Gastroesophageal sphincter (tissue), 4 donors: Measurements from ENCODE around the gene NDUFA7. TPM values are rescaled to one million over a fixed set of nuclear protein-coding genes. Genes with fewer than 3 reads are reported as not detected.
A peak's percentile ranks its signal among the peaks of the same experiment; 100 is the strongest.
"Not testable (repeated sequence)": the region's sequence is repeated elsewhere in the genome, so short reads cannot be mapped to it uniquely, and the experiment has no call there.

Experiments used
- ATAC-seq: fragments of 150-250 bp; one replicate; pipeline ENCODE4 v1.9.1; 2016; ENCODE audit warnings: mild to moderate bottlenecking, moderate library complexity
- H3K27ac ChIP-seq, 4 donors: fragments of 200-600 bp; sonication (generic) in 3 of 4; 1 replicate in 3 of 4; 2 replicates in 1 of 4; pipeline ENCODE4 v1.5.1; 2016 to 2019
- H3K27me3 ChIP-seq: fragments of 200-600 bp; sonication (generic); one replicate; pipeline ENCODE4 v1.5.1; 2019
- H3K36me3 ChIP-seq, 2 donors: fragments of 200-600 bp; sonication (generic); one replicate each; pipeline ENCODE4 v1.5.1; 2019; ENCODE audit warnings: control low read depth in 1 of 2
- H3K4me1 ChIP-seq, 3 donors: fragments of 200-600 bp; sonication (generic); 1 replicate in 2 of 3; 2 replicates in 1 of 3; pipeline ENCODE4 v1.5.1; 2016 to 2019; ENCODE audit warnings: control low read depth in 2 of 3
- H3K4me3 ChIP-seq, 2 donors: fragments of 200-600 bp; sonication (generic); one replicate each; pipeline ENCODE4 v1.5.1; 2019; ENCODE audit warnings: mild to moderate bottlenecking in 1 of 2, moderate library complexity in 1 of 2
- H3K9me3 ChIP-seq, 3 donors: fragments of 200-600 bp; sonication (generic); one replicate each; pipeline ENCODE4 v1.5.1; 2017 to 2019; ENCODE audit warnings: control low read depth in 2 of 3
- EP300 ChIP-seq: sonication (generic); formaldehyde crosslinking; IDR thresholded peaks from one replicate; pipeline ENCODE4 v1.6.1; 2017; ENCODE audit warnings: antibody characterized with exemption, mild to moderate bottlenecking
- POLR2A ChIP-seq, 2 donors: fragments of 450-650 bp; IDR thresholded peaks; one replicate each; pipeline ENCODE4 v1.6.1; 2017; ENCODE audit warnings: antibody characterized with exemption in 2 of 2, mild to moderate bottlenecking in 2 of 2, moderate library complexity in 1 of 2
- POLR2AphosphoS5 ChIP-seq: sonication (generic); formaldehyde crosslinking; IDR thresholded peaks from one replicate; pipeline ENCODE4 v1.6.1; 2017; ENCODE audit warnings: antibody characterized with exemption
- WGBS, 2 donors: methylation state at CpG; one replicate each; pipeline ENCODE4 v1.1.5; 2018; ENCODE audit warnings: low coverage in 1 of 2; 5-methylcytosine and 5-hydroxymethylcytosine counted together
- total RNA-seq, 4 donors: library from RNA; depleted of rRNA; stranded (reverse); fragments of >200 nt; gene quantifications; one replicate each; pipeline ENCODE4 v1.1.0, GENCODE V29; 2016
- TF ChIP-seq, protein P1 (sequence below), 4 experiments: fragments of 200-600 bp in 2 of 4; fragments of 450-650 bp in 2 of 4; sonication (generic) in 1 of 4; IDR thresholded peaks; one replicate each; pipeline ENCODE4 v1.5.1; 2017 to 2019; ENCODE audit warnings: antibody characterized with exemption in 4 of 4, mild to moderate bottlenecking in 2 of 4, moderate library complexity in 2 of 4

NDUFA7 gene
- total RNA-seq, 4 donors from 2014 or later = 14.5 to 48.3 (median 32.3) TPM

- Histone ChIP-seq H3K4me3 (peak overlapping the region in 1 of 2 donors; percentile 81), H3K27me3 (no peaks in the 10 kb centered on the region), H3K27ac (peak overlapping the region in 2 of 4 donors; percentile 94 to 96), H3K4me1 (peaks cover 0 to 52% (median 27%) of the 10 kb centered on the region in 3 donors), H3K36me3 (peaks cover 0 to 33% of the 10 kb centered on the region in 2 donors), H3K9me3 (peaks cover 0 to 5% (median 0%) of the 10 kb centered on the region in 3 donors)
- TF ChIP-seq EP300 (no peak), POLR2A (IDR thresholded peaks at IDR 0.05) (no peak), POLR2AphosphoS5 (no peak)
- TF ChIP-seq, protein P1, sequence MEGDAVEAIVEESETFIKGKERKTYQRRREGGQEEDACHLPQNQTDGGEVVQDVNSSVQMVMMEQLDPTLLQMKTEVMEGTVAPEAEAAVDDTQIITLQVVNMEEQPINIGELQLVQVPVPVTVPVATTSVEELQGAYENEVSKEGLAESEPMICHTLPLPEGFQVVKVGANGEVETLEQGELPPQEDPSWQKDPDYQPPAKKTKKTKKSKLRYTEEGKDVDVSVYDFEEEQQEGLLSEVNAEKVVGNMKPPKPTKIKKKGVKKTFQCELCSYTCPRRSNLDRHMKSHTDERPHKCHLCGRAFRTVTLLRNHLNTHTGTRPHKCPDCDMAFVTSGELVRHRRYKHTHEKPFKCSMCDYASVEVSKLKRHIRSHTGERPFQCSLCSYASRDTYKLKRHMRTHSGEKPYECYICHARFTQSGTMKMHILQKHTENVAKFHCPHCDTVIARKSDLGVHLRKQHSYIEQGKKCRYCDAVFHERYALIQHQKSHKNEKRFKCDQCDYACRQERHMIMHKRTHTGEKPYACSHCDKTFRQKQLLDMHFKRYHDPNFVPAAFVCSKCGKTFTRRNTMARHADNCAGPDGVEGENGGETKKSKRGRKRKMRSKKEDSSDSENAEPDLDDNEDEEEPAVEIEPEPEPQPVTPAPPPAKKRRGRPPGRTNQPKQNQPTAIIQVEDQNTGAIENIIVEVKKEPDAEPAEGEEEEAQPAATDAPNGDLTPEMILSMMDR (IDR thresholded peaks at IDR 0.05) = no peak
- 60% methylated on average over 1 of the region's 7 CpGs; no CpG with 5 or more reads in 1 of the 2 donors for WGBS, 2 donors
- no peak for ATAC-seq
Measured at GRCh38 chr19:8322638-8322997, 1.4 kb upstream of the NDUFA7 start.

- TF ChIP-seq, protein P1 (IDR thresholded peaks at IDR 0.05) = no peak
- TF ChIP-seq EP300 (no peak), POLR2AphosphoS5 (no peak), POLR2A (IDR thresholded peaks at IDR 0.05) (no peak)
- 6 to 19% methylated on average over 8 to 23 of the region's 30 CpGs for whole genome bisulfite sequencing, 2 donors
Measured at GRCh38 chr19:8321986-8322637, 937 bp upstream of the NDUFA7 start.

GRCh38 chr19:8320564-8321066 is 560 bp downstream of the NDUFA7 start:
- H3K36me3 ChIP-seq = peaks cover 0 to 50% of the 10 kb centered on the region in 2 donors
- 2 to 10% methylated on average over 4 to 12 of the region's 16 CpGs for WGBS, 2 donors
- peaks cover 0 to 52% (median 27%) of the 10 kb centered on the region in 3 donors for H3K4me1 ChIP-seq
- TF ChIP-seq POLR2A (IDR thresholded peaks at IDR 0.05) (no peak), POLR2AphosphoS5 (no peak), EP300 (no peak)
- TF ChIP-seq, protein P1 (IDR thresholded peaks at IDR 0.05) = no peak
- peak; percentile 2 for ATAC-seq
- H3K27me3 ChIP-seq = no peaks in the 10 kb centered on the region
- H3K4me3 ChIP-seq = peak overlapping the region; percentile 81 to 82
- H3K9me3 ChIP-seq = no peaks in the 10 kb centered on the region
- H3K27ac ChIP-seq = peak overlapping the region; percentile 90 to 99 (median 95)

More at GRCh38 chr19:8321986-8322637, 937 bp upstream of the NDUFA7 start:
- Histone ChIP-seq H3K27me3 (no peaks in the 10 kb centered on the region), H3K27ac (peak overlapping the region; percentile 90 to 99 (median 95)), H3K9me3 (peaks cover 0 to 5% (median 0%) of the 10 kb centered on the region in 3 donors), H3K4me1 (peaks cover 0 to 52% (median 27%) of the 10 kb centered on the region in 3 donors), H3K36me3 (peaks cover 0 to 35% of the 10 kb centered on the region in 2 donors), H3K4me3 (peak overlapping the region; percentile 81 to 82)
- ATAC-seq = no peak

- peaks cover 0 to 56% of the 10 kb centered on the region in 2 donors for H3K36me3 ChIP-seq
- H3K9me3 ChIP-seq = no peaks in the 10 kb centered on the region
- H3K27ac ChIP-seq = peak overlapping the region in 3 of 4 donors; percentile 94 to 99 (median 96)
- H3K27me3 ChIP-seq = no peaks in the 10 kb centered on the region
- H3K4me3 ChIP-seq = peak overlapping the region; percentile 81 to 82
- 64 to 77% methylated on average over 10 to 19 of the region's 19 CpGs for WGBS, 2 donors
- TF ChIP-seq POLR2AphosphoS5 = no peak
- TF ChIP-seq POLR2A (IDR thresholded peaks at IDR 0.05) = no peak
- TF ChIP-seq, protein P1 (IDR thresholded peaks at IDR 0.05) = no peak
- TF ChIP-seq EP300 = no peak
- H3K4me1 ChIP-seq = peaks cover 0 to 52% (median 27%) of the 10 kb centered on the region in 3 donors
- no peak for ATAC-seq
Measured at GRCh38 chr19:8319807-8320520, 1.2 kb downstream of the NDUFA7 start.

GRCh38 chr19:8318835-8319234 is 2.3 kb downstream of the NDUFA7 start:
- Histone ChIP-seq H3K36me3 (peaks cover 0 to 57% of the 10 kb centered on the region in 2 donors), H3K4me1 (peaks cover 0 to 41% (median 23%) of the 10 kb centered on the region in 3 donors)

More at GRCh38 chr19:8318835-8319234, 2.3 kb downstream of the NDUFA7 start:
- 51 to 84% methylated on average over 5 to 7 of the region's 9 CpGs for WGBS, 2 donors
- H3K4me3 ChIP-seq, H3K27me3 ChIP-seq, H3K27ac ChIP-seq, ATAC-seq, H3K9me3 ChIP-seq: not testable (repeated sequence)
